ENCODE data around the gene FLNB. TPM values are rescaled to one million over a fixed set of nuclear protein-coding genes. Genes with fewer than 3 reads are reported as not detected.

Gene FLNB
- total RNA-seq, 1 experiment from 2014 or later, result 83.4 TPM

- H2AK5ac ChIP-seq (ENCODE audit: insufficient read length, low read length), result no peak overlapping the region
- H3K27ac ChIP-seq (ENCODE audit: insufficient read length, low read depth, low read length), result no peak overlapping the region
- H3K14ac ChIP-seq (ENCODE audit: insufficient read depth, low read length), result no peak overlapping the region
- no peak overlapping the region for H3T11ph ChIP-seq (ENCODE audit: low read length)
- H3K9ac ChIP-seq (ENCODE audit: extremely low read depth, insufficient read length, low read length), result no peak overlapping the region
- H3K23ac ChIP-seq (ENCODE audit: insufficient read length, low read depth, low read length), result no peak overlapping the region
- H2AFZ ChIP-seq (ENCODE audit: low read length), result no peak overlapping the region
- no peak overlapping the region for H4K91ac ChIP-seq (ENCODE audit: insufficient read length, low read depth, low read length)
- H2BK15ac ChIP-seq (ENCODE audit: low read depth, low read length), result no peak overlapping the region
- no peak for TF ChIP-seq CTCF (conservative IDR thresholded peaks at IDR 0.05)
- H4K5ac ChIP-seq (ENCODE audit: insufficient read length, low read depth, low read length), result no peak overlapping the region
- H4K20me1 ChIP-seq (ENCODE audit: control insufficient read depth, insufficient read depth, insufficient read length), result no peaks in the 10 kb centered on the region
- no peaks in the 10 kb centered on the region for H3K23me2 ChIP-seq (ENCODE audit: insufficient read length, low read depth, low read length, poor library complexity, severe bottlenecking)
- no peak overlapping the region for H2BK5ac ChIP-seq (ENCODE audit: insufficient read length, low read length)
- no peak overlapping the region for H3K18ac ChIP-seq (ENCODE audit: insufficient read length, low read depth, low read length)
- no peak overlapping the region for H2BK20ac ChIP-seq (ENCODE audit: low read depth, low read length, poor library complexity, severe bottlenecking)
- no peak overlapping the region for H3K4ac ChIP-seq (ENCODE audit: low read depth, low read length)
- no peak overlapping the region for H2BK12ac ChIP-seq (ENCODE audit: insufficient read length, low read depth, low read length)
- Mint-ChIP-seq H3K36me3 (ENCODE audit: insufficient read depth in 1 of 3, low read depth in 3 of 3) (no peaks in the 10 kb centered on the region), H3K27ac (no peak overlapping the region), H3K4me3 (no peak overlapping the region), H3K27me3 (ENCODE audit: low read depth) (peaks cover 6% of the 10 kb centered on the region), H3K9me3 (peaks cover 0 to 2% of the 10 kb centered on the region in 2 experiments; a peak in 2 of 5 replicates), H3K4me1 (no peaks in the 10 kb centered on the region)
- no peak overlapping the region for H4K8ac ChIP-seq (replicated peaks; ENCODE audit: insufficient read length, low read depth, low read length)
- no peak overlapping the region for H3K56ac ChIP-seq (ENCODE audit: insufficient read length, low read depth, low read length)
- no peaks in the 10 kb centered on the region for H3K9me3 ChIP-seq (ENCODE audit: control insufficient read depth, low read depth, low read length)
- H3K4me1 ChIP-seq (ENCODE audit: insufficient read depth, low read length), result no peaks in the 10 kb centered on the region
- no peaks in the 10 kb centered on the region for H3K79me2 ChIP-seq (ENCODE audit: insufficient read depth, low read length)
- no peaks in the 10 kb centered on the region for H3K79me1 ChIP-seq (ENCODE audit: insufficient read depth, low read depth, low read length, poor library complexity, severe bottlenecking)
- H3K27me3 ChIP-seq (ENCODE audit: insufficient read depth, low read length), result no peaks in the 10 kb centered on the region
- no peak overlapping the region for H2BK120ac ChIP-seq (ENCODE audit: low read depth, low read length, poor library complexity, severe bottlenecking)
- no peak for DNase-seq
- H3K4me2 ChIP-seq (ENCODE audit: insufficient read depth, insufficient read length, low read length), result no peak overlapping the region
Measured at GRCh38 chr3:58198804-58199203, 190.6 kb downstream of the FLNB start.

Measured in H9 (cell line).